Measurements from ENCODE around the gene IQCN. TPM values are rescaled to one million over a fixed set of nuclear protein-coding genes. Genes with fewer than 3 reads are reported as not detected.

The IQCN gene
- total RNA-seq, 4 donors from 2014 or later, result 1.0 to 41.1 (median 3.0) TPM

GRCh38 chr19:18230941-18231734 is 43.1 kb downstream of the IQCN start:
- TF ChIP-seq CTCF (IDR thresholded peaks at IDR 0.05) (no peak), POLR2A (IDR thresholded peaks at IDR 0.05) (no peak)
- DNase-seq, result no peak
- peaks cover 15 to 16% of the 10 kb centered on the region in 2 donors for H3K27me3 ChIP-seq
- no peak overlapping the region for H3K4me3 ChIP-seq
- H3K4me1 ChIP-seq, result peaks cover 0 to 2% of the 10 kb centered on the region in 2 donors
- no peaks in the 10 kb centered on the region for H3K36me3 ChIP-seq
- peaks cover 0 to 11% of the 10 kb centered on the region in 2 donors for H3K9me3 ChIP-seq
- no peak overlapping the region for H3K27ac ChIP-seq
- intact Hi-C loops (cut with DNase I; ENCODE audit: low total_unique reads), result no loop called here

GRCh38 chr19:18229915-18230314 is 44.3 kb downstream of the IQCN start:
- intact Hi-C loops (cut with DNase I; ENCODE audit: low total_unique reads), result no loop called here
- no peak overlapping the region for H3K27ac ChIP-seq
- peaks cover 0 to 11% of the 10 kb centered on the region in 2 donors for H3K9me3 ChIP-seq
- peaks cover 0 to 13% of the 10 kb centered on the region in 2 donors for H3K4me1 ChIP-seq
- peaks cover 16 to 24% of the 10 kb centered on the region in 2 donors for H3K27me3 ChIP-seq
- no peak for TF ChIP-seq CTCF (IDR thresholded peaks at IDR 0.05)
- TF ChIP-seq POLR2A (IDR thresholded peaks at IDR 0.05), result no peak
- no peaks in the 10 kb centered on the region for H3K36me3 ChIP-seq
- DNase-seq, result no peak
- no peak overlapping the region for H3K4me3 ChIP-seq

- TF ChIP-seq CTCF (IDR thresholded peaks at IDR 0.05) (no peak), POLR2A (IDR thresholded peaks at IDR 0.05) (no peak)
- peaks cover 0 to 11% of the 10 kb centered on the region in 2 donors for H3K9me3 ChIP-seq
- intact Hi-C loops (cut with DNase I; ENCODE audit: low total_unique reads), result no loop called here
- H3K27me3 ChIP-seq, result peaks cover 16 to 25% of the 10 kb centered on the region in 2 donors
- H3K4me1 ChIP-seq, result peaks cover 0 to 16% of the 10 kb centered on the region in 2 donors
- no peak overlapping the region for H3K4me3 ChIP-seq
- no peaks in the 10 kb centered on the region for H3K36me3 ChIP-seq
- H3K27ac ChIP-seq, result no peak overlapping the region
- no peak for DNase-seq
These were observed 44.8 kb downstream of the IQCN start for GRCh38 chr19:18229474-18229873.

- peaks cover 0 to 16% of the 10 kb centered on the region in 2 donors for H3K4me1 ChIP-seq
- no peak for TF ChIP-seq CTCF (IDR thresholded peaks at IDR 0.05)
- no peak for TF ChIP-seq POLR2A (IDR thresholded peaks at IDR 0.05)
- peaks cover 13 to 17% of the 10 kb centered on the region in 2 donors for H3K27me3 ChIP-seq
- no peak overlapping the region for H3K4me3 ChIP-seq
- no peak for DNase-seq
- H3K9me3 ChIP-seq, result peaks cover 0 to 1% of the 10 kb centered on the region in 2 donors
- no peaks in the 10 kb centered on the region for H3K36me3 ChIP-seq
- intact Hi-C loops (cut with DNase I; ENCODE audit: low total_unique reads), result no loop called here
- no peak overlapping the region for H3K27ac ChIP-seq
These were observed 46.4 kb downstream of the IQCN start for GRCh38 chr19:18227781-18228271.

Measured in uterus (tissue), 4 donors.